Stimulated activated CD4-positive, alpha-beta T cell treated with anti-CD3 and anti-CD28 coated beads, Interleukin-15, amount 100 ng/mL, for 48 hours (primary cell): ENCODE measurements around the gene BRCA2.

ENCODE experiments used
- DNase-seq, 2 donors: peaks; one replicate each; pipeline ENCODE4 v3.0.0-alpha.2; 2020; ENCODE audit warnings: low read depth in 2 of 2

The BRCA2 gene, protein sequence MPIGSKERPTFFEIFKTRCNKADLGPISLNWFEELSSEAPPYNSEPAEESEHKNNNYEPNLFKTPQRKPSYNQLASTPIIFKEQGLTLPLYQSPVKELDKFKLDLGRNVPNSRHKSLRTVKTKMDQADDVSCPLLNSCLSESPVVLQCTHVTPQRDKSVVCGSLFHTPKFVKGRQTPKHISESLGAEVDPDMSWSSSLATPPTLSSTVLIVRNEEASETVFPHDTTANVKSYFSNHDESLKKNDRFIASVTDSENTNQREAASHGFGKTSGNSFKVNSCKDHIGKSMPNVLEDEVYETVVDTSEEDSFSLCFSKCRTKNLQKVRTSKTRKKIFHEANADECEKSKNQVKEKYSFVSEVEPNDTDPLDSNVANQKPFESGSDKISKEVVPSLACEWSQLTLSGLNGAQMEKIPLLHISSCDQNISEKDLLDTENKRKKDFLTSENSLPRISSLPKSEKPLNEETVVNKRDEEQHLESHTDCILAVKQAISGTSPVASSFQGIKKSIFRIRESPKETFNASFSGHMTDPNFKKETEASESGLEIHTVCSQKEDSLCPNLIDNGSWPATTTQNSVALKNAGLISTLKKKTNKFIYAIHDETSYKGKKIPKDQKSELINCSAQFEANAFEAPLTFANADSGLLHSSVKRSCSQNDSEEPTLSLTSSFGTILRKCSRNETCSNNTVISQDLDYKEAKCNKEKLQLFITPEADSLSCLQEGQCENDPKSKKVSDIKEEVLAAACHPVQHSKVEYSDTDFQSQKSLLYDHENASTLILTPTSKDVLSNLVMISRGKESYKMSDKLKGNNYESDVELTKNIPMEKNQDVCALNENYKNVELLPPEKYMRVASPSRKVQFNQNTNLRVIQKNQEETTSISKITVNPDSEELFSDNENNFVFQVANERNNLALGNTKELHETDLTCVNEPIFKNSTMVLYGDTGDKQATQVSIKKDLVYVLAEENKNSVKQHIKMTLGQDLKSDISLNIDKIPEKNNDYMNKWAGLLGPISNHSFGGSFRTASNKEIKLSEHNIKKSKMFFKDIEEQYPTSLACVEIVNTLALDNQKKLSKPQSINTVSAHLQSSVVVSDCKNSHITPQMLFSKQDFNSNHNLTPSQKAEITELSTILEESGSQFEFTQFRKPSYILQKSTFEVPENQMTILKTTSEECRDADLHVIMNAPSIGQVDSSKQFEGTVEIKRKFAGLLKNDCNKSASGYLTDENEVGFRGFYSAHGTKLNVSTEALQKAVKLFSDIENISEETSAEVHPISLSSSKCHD (N-terminal part only)

DNA sequence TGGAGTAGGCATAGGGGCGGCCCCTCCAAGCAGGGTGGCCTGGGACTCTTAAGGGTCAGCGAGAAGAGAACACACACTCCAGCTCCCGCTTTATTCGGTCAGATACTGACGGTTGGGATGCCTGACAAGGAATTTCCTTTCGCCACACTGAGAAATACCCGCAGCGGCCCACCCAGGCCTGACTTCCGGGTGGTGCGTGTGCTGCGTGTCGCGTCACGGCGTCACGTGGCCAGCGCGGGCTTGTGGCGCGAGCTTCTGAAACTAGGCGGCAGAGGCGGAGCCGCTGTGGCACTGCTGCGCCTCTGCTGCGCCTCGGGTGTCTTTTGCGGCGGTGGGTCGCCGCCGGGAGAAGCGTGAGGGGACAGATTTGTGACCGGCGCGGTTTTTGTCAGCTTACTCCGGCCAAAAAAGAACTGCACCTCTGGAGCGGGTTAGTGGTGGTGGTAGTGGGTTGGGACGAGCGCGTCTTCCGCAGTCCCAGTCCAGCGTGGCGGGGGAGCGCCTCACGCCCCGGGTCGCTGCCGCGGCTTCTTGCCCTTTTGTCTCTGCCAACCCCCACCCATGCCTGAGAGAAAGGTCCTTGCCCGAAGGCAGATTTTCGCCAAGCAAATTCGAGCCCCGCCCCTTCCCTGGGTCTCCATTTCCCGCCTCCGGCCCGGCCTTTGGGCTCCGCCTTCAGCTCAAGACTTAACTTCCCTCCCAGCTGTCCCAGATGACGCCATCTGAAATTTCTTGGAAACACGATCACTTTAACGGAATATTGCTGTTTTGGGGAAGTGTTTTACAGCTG lies at the start of gene BRCA2, which contains the start of gene ZAR1L:
Gene BRCA2 (plus strand): TSS at position 271 of the 790 bp plus-strand sequence. CDS start 953 bp downstream, outside the sequence.
Gene ZAR1L (minus strand): TSS at position 126 of the 790 bp plus-strand sequence. CDS start 3,438 bp downstream, outside the sequence.
- peak; percentile 82 to 87 for DNase-seq

DNA sequence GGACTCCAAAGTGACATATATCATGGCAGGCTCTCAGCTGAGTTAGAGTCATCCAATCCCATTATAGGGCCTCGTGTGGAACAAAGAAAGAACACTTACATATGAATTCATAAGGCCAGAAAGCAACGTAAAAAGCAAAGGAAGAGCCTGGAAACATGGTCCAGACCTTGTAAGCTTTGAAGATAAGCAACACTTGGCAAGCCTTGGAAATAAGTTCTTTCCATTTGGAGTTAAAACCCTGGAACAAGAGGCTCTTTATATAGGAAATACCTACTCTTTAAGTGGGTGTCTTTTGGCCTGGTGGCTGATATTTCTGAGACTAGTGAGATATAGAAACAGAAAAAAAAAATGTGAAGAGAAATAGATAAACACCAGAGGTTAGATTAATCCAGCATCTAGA lies 49.6 kb upstream of the BRCA2 start:
- no peak for DNase-seq

DNA sequence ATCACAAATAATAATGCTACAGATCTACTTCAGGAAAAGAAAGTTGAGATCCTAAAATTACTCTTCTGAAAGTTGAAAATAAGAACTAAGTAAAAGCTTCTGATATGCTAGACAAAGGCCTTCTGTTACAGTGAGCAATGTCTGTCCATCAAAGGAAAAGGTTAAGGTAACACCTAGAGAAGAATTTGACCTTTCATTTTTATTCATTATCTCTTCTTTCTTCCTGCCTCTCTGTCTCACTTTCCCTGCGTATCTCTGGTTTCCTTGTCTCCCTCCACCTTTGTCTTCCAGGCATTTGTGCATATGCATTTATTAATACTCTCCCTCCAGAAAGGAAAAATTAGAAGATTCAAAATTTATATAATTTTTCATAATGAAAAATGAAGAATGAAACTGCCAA lies 49.2 kb upstream of the BRCA2 start:
- DNase-seq, result no peak

DNA sequence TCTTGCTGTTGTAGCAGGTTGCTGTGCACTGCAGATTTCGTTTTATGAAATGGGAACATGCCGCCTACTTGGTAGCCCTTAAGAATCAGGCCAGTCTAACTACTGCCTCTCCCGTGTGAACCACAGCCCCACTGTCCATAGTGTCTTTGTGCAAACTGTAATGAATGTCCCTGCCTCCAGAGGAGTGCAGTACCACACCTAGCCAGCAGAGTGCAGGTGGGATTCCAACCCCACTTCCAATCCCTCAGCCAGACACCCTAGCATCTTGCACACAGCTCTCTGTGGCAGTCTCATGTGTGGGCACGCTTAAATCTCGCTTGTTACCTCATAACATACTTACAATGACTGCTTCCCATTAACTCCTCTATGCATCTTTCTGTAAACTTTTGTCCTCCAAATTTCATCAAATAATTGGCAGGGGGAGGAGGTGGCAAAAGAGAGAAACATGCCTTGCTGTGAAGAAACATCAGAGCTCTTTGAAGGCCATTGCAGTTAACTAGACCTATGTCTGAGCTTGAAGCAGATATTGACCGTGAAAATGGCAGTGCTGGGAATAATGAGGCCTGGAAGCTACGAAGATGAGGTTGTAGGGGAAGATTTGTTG lies 47.4 kb upstream of the BRCA2 start:
- peak in 1 of 2 donors; percentile 37 for DNase-seq

DNA sequence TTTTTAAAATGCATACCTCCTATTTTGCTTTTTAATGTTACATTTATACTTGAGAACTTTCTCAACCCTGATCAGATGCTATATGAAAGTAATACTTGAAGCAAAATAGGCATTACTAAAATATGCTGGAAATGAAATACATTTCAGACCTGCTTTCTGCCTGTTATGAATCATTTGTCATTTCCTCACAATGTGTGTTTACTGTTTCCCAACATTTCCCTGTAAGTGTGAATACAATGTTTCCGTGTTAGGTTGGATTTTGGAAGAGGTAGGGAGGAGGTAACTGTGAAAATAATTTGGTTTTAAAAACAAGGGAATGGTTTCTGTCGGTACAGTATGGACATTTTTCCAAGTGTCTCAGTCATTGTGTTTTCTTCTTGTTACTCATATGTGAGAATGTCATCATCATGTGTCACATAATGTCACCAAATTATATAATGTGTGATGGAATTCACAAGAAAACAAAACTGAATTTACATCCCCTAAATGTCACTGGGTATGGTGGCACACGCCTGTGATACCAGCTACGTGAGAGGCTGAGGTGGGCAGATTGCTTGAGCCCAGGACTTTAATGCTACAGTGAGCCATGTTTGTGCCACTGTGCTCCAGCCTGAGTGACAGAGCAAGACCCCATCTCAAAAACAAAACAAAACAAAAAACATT lies 43.2 kb upstream of the BRCA2 start:
- no peak for DNase-seq

DNA sequence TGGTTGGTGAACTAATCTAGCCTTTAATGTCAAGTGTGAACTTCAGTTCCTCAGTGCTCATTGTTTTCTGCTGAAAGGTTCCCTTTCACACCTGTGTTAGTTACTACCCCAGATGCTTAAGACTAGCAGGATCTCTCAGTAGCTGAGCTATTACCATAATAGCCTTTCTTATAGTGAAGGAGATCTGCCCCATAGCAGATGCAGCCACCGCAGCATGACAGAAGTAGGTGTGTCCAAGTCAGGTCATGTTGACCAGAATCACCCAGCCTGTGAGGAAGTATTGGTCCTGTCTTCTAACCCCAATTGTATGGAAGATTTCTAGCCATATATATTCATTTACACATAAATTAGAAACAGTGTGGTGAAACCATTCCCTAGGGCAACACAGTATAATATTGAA lies 37.5 kb upstream of the BRCA2 start:
- DNase-seq, result no peak

DNA sequence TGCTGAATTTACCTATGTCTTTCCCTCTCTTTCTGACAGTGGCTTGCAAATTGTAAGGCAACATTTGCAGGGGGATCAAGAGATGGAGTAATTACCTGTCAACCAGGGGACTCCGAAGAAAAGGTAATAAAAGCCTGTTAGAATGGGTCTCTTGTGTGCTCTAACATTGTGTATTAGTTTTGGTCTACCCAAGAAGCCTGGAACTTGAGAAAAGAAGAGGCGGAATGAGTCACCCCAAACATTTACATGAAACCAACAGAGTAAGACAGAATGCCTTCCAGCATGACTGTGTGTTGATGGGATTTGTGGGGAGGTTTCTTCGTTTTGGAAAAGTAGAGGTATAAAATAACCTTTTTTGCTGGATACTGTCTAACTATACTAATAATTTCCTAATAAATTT lies 36.9 kb upstream of the BRCA2 start:
- no peak for DNase-seq

DNA sequence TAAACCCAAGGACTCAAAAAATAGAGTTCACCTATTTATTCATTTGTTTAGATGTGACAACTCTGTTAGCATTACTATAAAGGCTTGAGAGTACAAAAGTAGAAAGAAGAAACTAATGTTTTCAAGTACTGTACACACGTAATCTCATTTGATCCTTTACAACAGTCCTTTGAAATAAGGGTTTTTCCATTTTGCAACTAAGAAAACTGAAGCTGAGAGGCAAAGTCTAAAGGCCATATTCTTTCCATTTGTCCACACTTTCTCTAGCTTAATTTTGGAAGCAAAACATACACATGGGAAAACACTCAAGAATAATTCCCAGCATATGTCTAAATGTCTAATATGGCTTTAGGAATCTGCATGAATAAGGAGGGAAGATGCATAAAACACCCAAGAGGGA lies 34.2 kb upstream of the BRCA2 start:
- no peak for DNase-seq

DNA sequence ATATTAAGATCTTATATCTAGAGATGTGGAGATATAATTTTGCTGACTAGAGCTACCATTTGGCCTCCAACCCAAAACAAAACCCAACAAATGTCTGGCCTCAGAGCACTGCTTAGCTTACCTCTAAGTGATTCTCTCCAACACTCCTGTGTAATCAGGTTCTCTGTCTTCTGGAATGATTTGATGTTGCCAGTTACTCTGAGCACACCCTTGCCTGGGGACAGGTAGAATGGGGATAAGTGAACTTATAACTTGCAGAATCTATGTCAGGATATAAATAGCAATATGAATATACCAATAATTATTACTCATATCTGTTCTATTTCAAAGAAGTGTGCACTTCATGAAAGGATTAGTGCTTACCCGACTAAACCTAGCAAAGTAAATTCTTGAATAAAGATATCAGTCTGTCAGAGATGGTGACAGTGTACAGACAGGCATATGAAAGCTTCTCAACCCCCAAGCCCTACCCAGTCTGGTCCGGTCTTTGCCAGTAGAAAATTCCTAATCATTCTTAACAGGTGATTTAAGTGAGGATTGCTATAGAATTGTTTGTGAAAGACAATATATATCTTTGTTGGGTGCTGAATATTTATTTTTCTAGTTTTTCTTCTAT lies 33.1 kb upstream of the BRCA2 start:
- no peak for DNase-seq

DNA sequence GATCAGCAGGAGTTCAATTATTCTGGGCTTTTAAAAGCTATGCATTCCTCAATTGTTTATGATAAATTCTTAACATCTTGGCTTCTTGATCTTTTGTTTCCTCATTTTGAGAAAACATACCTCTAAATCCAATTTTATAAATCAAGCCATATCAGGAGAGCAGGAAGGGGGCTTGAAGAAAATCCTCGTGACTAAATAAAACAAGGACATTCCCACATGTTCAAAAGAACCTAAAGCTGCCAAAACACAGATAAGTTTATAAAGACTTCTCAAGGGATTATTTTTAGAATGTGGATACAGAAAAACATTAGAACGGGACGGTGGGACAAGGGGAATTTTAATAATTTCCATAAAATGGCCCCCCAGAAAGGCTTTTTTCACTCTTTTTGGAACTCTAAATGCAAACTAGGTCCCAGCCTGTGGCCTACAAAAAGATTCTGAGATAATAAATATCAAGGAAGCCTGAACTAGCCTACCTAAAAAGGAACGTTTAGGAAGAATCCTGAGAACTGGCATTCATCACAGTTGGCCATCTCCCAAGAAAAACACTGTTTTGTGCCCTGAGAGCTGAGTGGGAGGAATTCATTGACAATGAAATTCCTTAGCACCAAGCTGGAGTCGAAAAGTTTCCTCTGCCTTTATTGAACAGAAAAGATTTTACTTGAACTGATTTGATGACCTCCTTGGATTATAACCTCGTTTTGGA lies 30.2 kb upstream of the BRCA2 start:
- no peak for DNase-seq

DNA sequence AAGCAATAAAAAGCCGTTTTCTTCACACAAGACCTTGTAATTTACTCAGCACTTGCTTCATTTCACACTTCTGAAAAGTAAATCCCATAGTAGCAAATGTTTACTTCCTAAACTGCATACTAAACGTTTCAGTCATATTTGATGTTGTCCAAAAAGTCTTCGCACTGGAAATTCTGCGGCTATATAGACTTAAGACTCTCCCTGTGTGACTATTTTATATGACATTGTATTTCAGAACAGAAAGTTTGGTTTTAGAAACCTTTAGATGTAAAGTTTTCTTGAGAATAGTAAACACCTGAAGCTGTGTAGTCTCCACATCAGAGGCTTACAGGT lies 29.7 kb upstream of the BRCA2 start:
- no peak for DNase-seq

DNA sequence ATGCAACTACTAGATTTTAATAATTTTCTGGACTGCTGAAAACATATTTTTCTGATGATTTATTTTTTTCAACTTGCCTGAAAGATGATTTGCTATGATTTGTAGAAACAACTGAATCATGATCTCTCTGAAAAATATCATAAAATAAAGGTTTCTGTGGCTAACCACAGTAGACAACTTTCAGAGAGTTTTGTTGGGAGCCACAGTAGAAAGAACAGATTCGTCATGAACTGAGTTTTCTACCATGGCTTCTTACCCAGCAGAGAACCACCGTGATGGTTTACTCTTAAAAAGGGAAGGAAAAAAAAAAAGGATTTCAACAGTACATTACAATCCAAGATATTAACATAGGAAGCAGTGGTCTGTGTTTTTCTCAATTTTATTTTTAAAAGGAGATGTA lies 18.1 kb upstream of the BRCA2 start:
- DNase-seq, result no peak

DNA sequence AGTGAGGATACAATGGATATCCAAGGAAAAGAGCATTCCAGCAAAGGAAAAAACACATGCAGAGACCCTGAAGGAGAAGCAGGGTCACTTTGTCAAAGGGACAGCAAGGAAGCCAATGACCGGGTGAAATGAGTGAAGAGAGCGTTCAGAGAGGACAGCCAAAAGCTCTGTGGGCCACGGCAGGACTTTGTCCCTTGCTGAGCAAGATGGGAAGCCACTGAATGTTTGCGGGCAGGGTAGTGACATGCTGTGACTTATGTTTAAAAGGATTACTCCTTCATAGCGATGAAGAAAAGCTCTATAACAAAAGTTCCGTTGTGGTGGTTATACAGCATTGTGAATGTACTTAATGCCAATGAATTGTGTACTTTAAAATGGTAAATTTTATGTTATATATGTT lies 16.6 kb upstream of the BRCA2 start:
- DNase-seq, result no peak

DNA sequence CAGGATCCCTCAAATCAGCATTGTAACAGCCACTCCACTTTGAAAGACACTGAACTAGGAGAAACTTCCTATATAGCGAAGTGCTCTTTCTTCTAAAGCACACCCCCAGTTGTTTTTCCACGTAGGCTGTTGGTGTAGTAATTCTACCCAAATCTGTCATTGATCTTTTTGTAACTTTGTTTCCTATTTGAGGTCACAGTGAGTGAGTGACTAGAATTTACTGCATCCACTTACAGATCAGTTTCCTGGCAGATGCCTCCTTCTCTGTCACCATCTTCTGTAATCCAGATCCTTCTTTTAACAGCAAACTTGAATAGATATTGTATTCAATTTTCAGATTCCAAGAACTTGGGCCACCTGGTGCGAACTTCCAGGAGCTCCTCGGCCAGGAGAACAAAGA lies 15.4 kb upstream of the BRCA2 start:
- no peak for DNase-seq

DNA sequence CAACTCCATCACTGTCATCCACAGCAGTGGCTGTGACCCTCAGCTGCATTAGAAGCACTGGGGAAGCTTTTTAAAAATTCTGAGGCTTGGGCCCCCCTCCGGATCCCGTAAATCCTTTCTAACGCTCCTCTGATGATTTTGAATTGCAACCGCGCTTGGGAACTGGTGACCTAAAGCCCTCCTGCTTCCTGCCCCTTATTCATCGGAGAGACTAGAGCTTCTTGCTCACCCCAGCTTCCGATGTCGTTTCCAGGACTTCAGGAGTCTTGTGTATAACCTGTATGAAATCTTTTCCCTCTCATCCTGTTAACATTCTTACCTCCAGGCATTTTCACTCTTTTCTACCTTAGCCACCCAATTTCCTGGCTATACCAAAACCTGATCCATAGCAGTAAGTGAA lies 14.9 kb upstream of the BRCA2 start:
- DNase-seq, result no peak

DNA sequence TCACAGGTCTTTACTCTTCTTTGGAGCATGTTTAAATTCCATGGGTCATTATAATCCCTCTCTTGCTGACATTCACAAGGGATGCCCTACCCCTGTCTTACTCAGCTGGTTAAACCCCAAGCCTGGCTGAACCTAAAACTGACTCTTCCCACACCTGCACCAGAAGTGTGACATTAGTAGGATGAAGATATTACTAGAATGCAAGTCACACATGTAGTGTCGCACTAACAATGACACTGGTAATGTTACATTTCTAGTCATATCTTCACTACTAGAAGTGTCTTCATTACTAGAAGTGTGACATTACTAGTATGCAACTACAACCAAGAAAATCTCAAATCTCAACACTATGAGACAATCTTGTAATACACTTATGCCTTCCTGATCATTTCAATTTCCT lies 14.4 kb upstream of the BRCA2 start:
- no peak for DNase-seq

DNA sequence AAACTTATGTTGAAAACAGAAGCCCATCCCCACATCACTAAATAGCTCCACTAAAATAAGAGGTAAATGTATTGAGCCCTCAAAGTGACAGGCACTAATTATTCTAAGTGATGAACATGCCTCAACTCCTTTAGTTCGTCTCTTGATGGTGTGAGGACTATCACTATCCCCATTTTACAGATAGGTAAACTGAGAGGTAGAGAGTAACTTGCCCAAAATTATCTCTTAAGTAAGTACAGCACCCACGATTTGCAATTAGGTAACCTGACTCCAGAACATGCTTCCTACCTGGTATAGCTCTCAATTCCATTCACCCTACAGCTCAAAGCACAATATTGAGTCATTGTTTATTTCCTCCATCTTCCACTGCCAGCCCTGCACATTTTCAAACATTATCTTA lies 12.8 kb upstream of the BRCA2 start:
- no peak for DNase-seq

DNA sequence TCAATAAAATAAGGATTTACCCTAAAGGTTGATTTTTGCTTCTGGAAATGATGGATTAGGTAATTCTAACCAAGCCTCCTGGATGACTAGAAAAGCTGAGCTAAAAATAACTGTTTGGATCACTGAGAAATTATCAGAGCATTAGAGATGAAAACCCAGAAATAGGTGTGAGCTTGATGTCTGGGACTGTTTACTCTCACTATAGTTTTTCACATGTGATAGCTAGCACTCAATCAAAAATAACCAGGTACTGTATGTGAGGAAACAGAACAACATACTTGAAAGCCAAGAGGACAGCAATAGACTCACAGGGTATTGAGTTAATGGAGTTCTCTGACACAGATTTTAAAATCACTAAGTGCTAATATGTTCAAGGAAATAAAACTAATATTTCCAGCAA lies 9.7 kb upstream of the BRCA2 start:
- no peak for DNase-seq
